H1 (cell line): ENCODE results near the gene CD28. TPM values are rescaled to one million over a fixed set of nuclear protein-coding genes. Genes with fewer than 3 reads are reported as not detected.

Source experiments
- HDAC6 ChIP-seq: IDR thresholded peaks from one replicate; pipeline ENCODE4 v1.7.1; 2012; ENCODE audit warnings: low read depth, mild to moderate bottlenecking, inconsistent platforms, low read length, moderate library complexity
- JUN ChIP-seq: IDR thresholded peaks from 2 replicates; pipeline ENCODE4 v1.6.1; 2011; ENCODE audit warnings: low read depth, mild to moderate bottlenecking, improper control_type of control experiment, low read length
- KDM5A ChIP-seq: fragments of 200-600 bp; IDR thresholded peaks from 2 replicates; pipeline ENCODE4 v1.7.1; 2012; ENCODE audit warnings: mild to moderate bottlenecking, low read length, inconsistent platforms, mixed read lengths
- RNF2 ChIP-seq: fragments of 200-900, 300-1000 bp; sonication (generic); IDR thresholded peaks from 2 replicates; pipeline ENCODE4 v1.7.1; 2016; ENCODE audit warnings: borderline replicate concordance, low read depth, mild to moderate bottlenecking, antibody characterized with exemption, low read length; ENCODE audit not compliant: poor library complexity, severe bottlenecking; ENCODE audit errors: missing control alignments
- polyA plus RNA-seq, 7 experiments: library from polyadenylated mRNA; depleted of rRNA in 3 of 7; stranded (reverse) in 5 of 7; unstranded in 2 of 7; fragments of >200 nt in 5 of 7; fragments of 200-250 nt in 2 of 7; gene quantifications; 1 replicate in 5 of 7; 2 replicates in 1 of 7; 4 replicates in 1 of 7; pipeline versions ENCODE4 v1.2.1 to v1.2.3, GENCODE V29; 2011 to 2013; ENCODE audit warnings: missing spikeins in 2 of 7, mixed read lengths in 2 of 7
- total RNA-seq: library from RNA; stranded (reverse); fragmentation: NEBNext Ultra II Directional; extraction: Animal tissue kit (Norgen Biotek cat#: 25700); gene quantifications from 2 replicates; pipeline ENCODE4 v1.2.1, GENCODE V29; 2021

The CD28 gene
- total and polyA plus RNA-seq, 2 of the 8 experiments (the other 6 are each of a cell fraction or from before 2014, with no cell fraction given) = not detected

DNA sequence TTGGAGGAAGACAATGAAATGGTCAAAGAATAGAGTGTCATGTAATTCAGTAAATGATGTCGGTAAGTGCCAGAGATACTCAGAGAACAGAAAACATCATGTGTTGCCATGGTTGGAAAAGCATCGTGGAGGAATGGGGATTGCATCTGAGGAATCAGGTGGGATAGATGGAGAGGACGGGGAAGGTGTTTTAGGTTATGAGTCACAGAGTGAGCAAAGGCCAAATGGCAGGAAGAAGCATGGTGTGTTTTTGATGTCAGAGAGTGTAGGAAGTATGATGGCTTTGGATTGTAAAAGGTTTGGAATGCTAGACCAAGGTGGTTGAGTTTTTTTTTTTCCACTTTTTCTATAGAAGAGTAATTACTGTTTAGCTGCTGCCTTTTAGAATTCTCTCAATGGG, 27.5 kb upstream of the CD28 start (continued):
- TF ChIP-seq HDAC6 (no peak), KDM5A (no peak), JUN (no peak), RNF2 (no peak)
